ENCODE results near the gene TMEM213. TPM values are rescaled to one million over a fixed set of nuclear protein-coding genes. Genes with fewer than 3 reads are reported as not detected.

The TMEM213 gene
- total and polyA plus RNA-seq, 9 of the 15 experiments (the other 6 are each of a cell fraction or from before 2014, with no cell fraction given), result not detected

DNA sequence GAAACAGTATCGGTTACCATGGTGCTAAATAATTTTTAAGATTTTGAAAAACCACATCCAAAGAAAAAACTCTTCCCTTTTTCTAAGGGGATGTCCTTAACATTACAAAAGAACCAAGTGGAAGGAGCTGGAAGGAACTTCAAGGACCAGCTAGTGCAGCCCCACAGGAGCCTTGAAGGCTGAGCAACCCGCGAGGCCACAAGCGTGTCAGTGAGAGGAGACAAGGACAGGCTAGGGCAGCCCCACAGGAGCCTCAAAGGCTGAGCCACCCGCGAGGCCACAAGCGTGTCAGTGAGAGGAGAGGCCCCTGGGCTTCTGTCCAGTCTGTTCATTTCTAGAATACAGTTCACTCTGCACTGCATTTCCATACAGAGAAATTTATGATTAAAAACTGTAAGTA is 80.3 kb downstream of the TMEM213 start:
- Histone ChIP-seq H3K4me3 (no peak overlapping the region), H3K27ac (ENCODE audit: extremely low read depth, low read depth, low read length) (no peak overlapping the region), H3K27me3 (ENCODE audit: control insufficient read depth in 2 of 2, insufficient read depth in 2 of 2, low read length in 2 of 2) (peaks cover 24 to 40% of the 10 kb centered on the region in 2 experiments), H3K4me2 (ENCODE audit: insufficient read depth, low read length) (no peak overlapping the region), H3K9me3 (replicated peaks; ENCODE audit: control insufficient read depth, insufficient read depth, low read depth, low read length) (no peaks in the 10 kb centered on the region), H3K9me1 (ENCODE audit: control insufficient read depth, insufficient read depth, low read length) (peaks cover 3% of the 10 kb centered on the region), H3K79me2 (ENCODE audit: control insufficient read depth, insufficient read depth, low read length) (no peaks in the 10 kb centered on the region), H4K20me1 (replicated peaks; ENCODE audit: control insufficient read depth, insufficient read depth, low read length) (no peaks in the 10 kb centered on the region), H3K36me3 (ENCODE audit: control insufficient read depth, insufficient read depth, low read length) (no peaks in the 10 kb centered on the region), H3K9ac (ENCODE audit: insufficient read depth in 1 of 2, low read depth in 2 of 2, low read length in 2 of 2) (no peak overlapping the region), H2AFZ (ENCODE audit: low read depth, low read length) (no peak overlapping the region), H3K4me1 (replicated peaks in 1 of 2; ENCODE audit: control insufficient read depth in 2 of 2, insufficient read depth in 2 of 2, low read length in 2 of 2) (no peaks in the 10 kb centered on the region)
- intact Hi-C loops (cut with micrococcal nuclease), result no loop called here
- no TSS peak for BruUV-seq (replicated peaks)
- CTCF ChIA-PET (ENCODE audit: low intra/inter-chr PET ratio), result no interaction called here
- in situ Hi-C loops (cut with MboI), result no loop called here
- FAIRE-seq (no peak), ATAC-seq (peak; percentile 25; the same call in 1 of the 3 replicates), DNase-seq (ENCODE audit: extremely low read depth in 1 of 4, low spot score in 3 of 4) (no peak)
- WGBS (ENCODE audit: insufficient coverage, low coverage, missing lambda C conversion rate), result 3% methylated on average over 7 of the region's 7 CpGs
- TF ChIP-seq, protein P1, sequence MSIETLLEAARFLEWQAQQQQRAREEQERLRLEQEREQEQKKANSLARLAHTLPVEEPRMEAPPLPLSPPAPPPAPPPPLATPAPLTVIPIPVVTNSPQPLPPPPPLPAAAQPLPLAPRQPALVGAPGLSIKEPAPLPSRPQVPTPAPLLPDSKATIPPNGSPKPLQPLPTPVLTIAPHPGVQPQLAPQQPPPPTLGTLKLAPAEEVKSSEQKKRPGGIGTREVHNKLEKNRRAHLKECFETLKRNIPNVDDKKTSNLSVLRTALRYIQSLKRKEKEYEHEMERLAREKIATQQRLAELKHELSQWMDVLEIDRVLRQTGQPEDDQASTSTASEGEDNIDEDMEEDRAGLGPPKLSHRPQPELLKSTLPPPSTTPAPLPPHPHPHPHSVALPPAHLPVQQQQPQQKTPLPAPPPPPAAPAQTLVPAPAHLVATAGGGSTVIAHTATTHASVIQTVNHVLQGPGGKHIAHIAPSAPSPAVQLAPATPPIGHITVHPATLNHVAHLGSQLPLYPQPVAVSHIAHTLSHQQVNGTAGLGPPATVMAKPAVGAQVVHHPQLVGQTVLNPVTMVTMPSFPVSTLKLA (conservative IDR thresholded peaks at IDR 0.05), result no peak
- no peak for TF ChIP-seq ILF3 (IDR thresholded peaks at IDR 0.05; ENCODE audit: borderline replicate concordance)
- no peak for TF ChIP-seq RAD51 (IDR thresholded peaks at IDR 0.05; ENCODE audit: borderline replicate concordance, low read depth)
- no peak for TF ChIP-seq RBBP5 (IDR thresholded peaks at IDR 0.05; ENCODE audit: borderline replicate concordance, insufficient read depth, low read length, poor library complexity, severe bottlenecking)
- no peak for TF ChIP-seq CREBBP (IDR thresholded peaks at IDR 0.05; ENCODE audit: low read depth, low read length)
- TF ChIP-seq ZNF133 (CRISPR knock-in tag; IDR thresholded peaks at IDR 0.05), result no peak
- no peak for TF ChIP-seq EP300 (IDR thresholded peaks at IDR 0.05; ENCODE audit: low read length)
- TF ChIP-seq TSC22D4 (tag; IDR thresholded peaks at IDR 0.05), result no peak
- TF ChIP-seq ESRRA (IDR thresholded peaks at IDR 0.05; ENCODE audit: borderline replicate concordance, low read depth), result no peak
- no peak for TF ChIP-seq SMARCE1 (IDR thresholded peaks at IDR 0.05)
- TF ChIP-seq ID3 (CRISPR knock-in tag; IDR thresholded peaks at IDR 0.05), result no peak
- no peak for TF ChIP-seq ID3 (tag; IDR thresholded peaks at IDR 0.05)
- TF ChIP-seq ZNF282 (CRISPR knock-in tag; IDR thresholded peaks at IDR 0.05), result no peak
- TF ChIP-seq MEF2A (IDR thresholded peaks at IDR 0.05; ENCODE audit: control insufficient read depth, low read depth, low read length), result no peak
- TF ChIP-seq BRD9 (IDR thresholded peaks at IDR 0.05; ENCODE audit: low read depth, partially characterized antibody), result no peak
- TF ChIP-seq GABPB2 (CRISPR knock-in tag; conservative IDR thresholded peaks at IDR 0.05), result no peak
- no peak for TF ChIP-seq PHF8 (IDR thresholded peaks at IDR 0.05; ENCODE audit: borderline replicate concordance, low read length)
- no peak for TF ChIP-seq FOXJ3 (CRISPR knock-in tag; IDR thresholded peaks at IDR 0.05)
- POLR2A ChIA-PET, result interaction anchor here (0.6 to 1.9 kb wide), 3 partner anchors 8 to 201 kb away, joined by 3 to 9 read pairs (median 3); no protein-coding TSS in a partner anchor
